ENCODE data around the gene TMTC1.

- TF ChIP-seq POLR2A (IDR thresholded peaks at IDR 0.05; ENCODE audit: extremely low read depth, insufficient read length) (no peak), CTCF (IDR thresholded peaks at IDR 0.05; ENCODE audit: low read depth, low read length) (peak; percentile 58), MAX (IDR thresholded peaks at IDR 0.05; ENCODE audit: low read depth, low read length) (no peak), MYC (IDR thresholded peaks at IDR 0.05; ENCODE audit: low read depth, low read length) (no peak)
These were observed 264.1 kb downstream of the TMTC1 start for GRCh38 chr12:29519585-29520182.

All from NB4 (cell line).